CMK (cell line): Measurements from ENCODE around the gene GRAMD2B.
"Not testable (repeated sequence)": the region's sequence is repeated elsewhere in the genome, so short reads cannot be mapped to it uniquely, and the experiment has no call there.

Experiments
- DNase-seq: peaks from one replicate; pipeline ENCODE4 v3.0.0-alpha.2; 2010; ENCODE audit warnings: low read depth

Gene GRAMD2B

GRCh38 chr5:126511961-126512360, 88.8 kb downstream of the GRAMD2B start:
- DNase-seq: no peak

GRCh38 chr5:126512451-126512850, 89.2 kb downstream of the GRAMD2B start:
- no peak for DNase-seq

- DNase-seq: no peak
Observed at GRCh38 chr5:126513302-126513701, 90.1 kb downstream of the GRAMD2B start.

- no peak for DNase-seq
Observed at GRCh38 chr5:126513703-126514102, 90.5 kb downstream of the GRAMD2B start.

GRCh38 chr5:126514131-126514557, 90.9 kb downstream of the GRAMD2B start:
- peak; percentile 29 for DNase-seq

GRCh38 chr5:126514558-126515141, 91.4 kb downstream of the GRAMD2B start:
- DNase-seq: peak; percentile 40

- DNase-seq: no peak
Observed at GRCh38 chr5:126515337-126515736, 92.1 kb downstream of the GRAMD2B start.

- DNase-seq: no peak
Observed at GRCh38 chr5:126516133-126516532, 92.9 kb downstream of the GRAMD2B start.

- DNase-seq: no peak
Observed at GRCh38 chr5:126516852-126517251, 93.6 kb downstream of the GRAMD2B start.

GRCh38 chr5:126519223-126519622, 96.0 kb downstream of the GRAMD2B start:
- DNase-seq: not testable (repeated sequence)

- DNase-seq: no peak
Observed at GRCh38 chr5:126519637-126520592, 96.7 kb downstream of the GRAMD2B start.

GRCh38 chr5:126520593-126520953, 97.4 kb downstream of the GRAMD2B start:
- no peak for DNase-seq

GRCh38 chr5:126521130-126521529, 97.9 kb downstream of the GRAMD2B start:
- DNase-seq: no peak

GRCh38 chr5:126523818-126524510, 100.8 kb downstream of the GRAMD2B start:
- no peak for DNase-seq

- DNase-seq: no peak
Observed at GRCh38 chr5:126525630-126526245, 102.5 kb downstream of the GRAMD2B start.

GRCh38 chr5:126526493-126526892, 103.3 kb downstream of the GRAMD2B start:
- no peak for DNase-seq

- no peak for DNase-seq
Observed at GRCh38 chr5:126527158-126527557, 103.9 kb downstream of the GRAMD2B start.

- DNase-seq: no peak
Observed at GRCh38 chr5:126527892-126528291, 104.7 kb downstream of the GRAMD2B start.

- no peak for DNase-seq
Observed at GRCh38 chr5:126531543-126532120, 108.4 kb downstream of the GRAMD2B start.

- no peak for DNase-seq
Observed at GRCh38 chr5:126534553-126534952, 111.3 kb downstream of the GRAMD2B start.

- no peak for DNase-seq
Observed at GRCh38 chr5:126535856-126536545, 112.8 kb downstream of the GRAMD2B start.
